ENCODE measurements around the gene EME1.
"Not testable (repeated sequence)": the region's sequence is repeated elsewhere in the genome, so short reads cannot be mapped to it uniquely, and the experiment has no call there.

EME1 gene

DNA sequence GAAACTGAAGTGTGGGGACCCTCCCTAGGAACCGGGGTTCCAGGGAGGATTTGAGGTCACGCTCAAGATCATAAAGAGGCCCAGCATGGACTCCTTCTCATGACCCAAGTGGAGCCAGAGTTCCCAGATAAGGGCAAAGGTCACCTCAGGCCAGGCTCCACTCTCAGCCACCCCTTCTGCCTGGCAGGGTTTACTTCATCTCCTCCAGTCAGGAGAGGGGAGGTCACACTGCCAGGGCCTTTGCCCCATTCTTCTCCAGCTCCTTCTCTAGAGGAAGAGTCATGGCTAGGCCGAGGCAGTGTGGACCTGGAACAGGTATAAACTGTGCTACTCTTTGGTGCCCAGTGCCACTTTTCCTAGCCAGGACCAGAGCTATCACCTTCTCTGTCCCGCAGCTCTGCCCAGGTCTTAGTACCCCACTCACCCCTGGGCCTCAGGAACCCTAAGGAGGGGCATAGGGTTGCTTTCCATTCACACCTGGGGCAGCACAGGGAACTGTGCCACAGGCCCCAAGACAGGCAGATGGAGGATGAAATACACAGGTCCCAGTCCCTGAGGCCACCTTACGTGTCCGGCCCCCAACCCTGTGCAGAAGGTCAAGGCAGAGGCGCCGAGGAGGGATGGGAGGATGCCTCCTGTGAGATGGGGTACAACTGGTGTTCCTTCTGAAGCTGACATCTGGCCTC is 52.1 kb downstream of the EME1 start:
- in situ Hi-C loops (cut with MboI; ENCODE audit: low sequenced_read_pairs), result no loop called here

DNA sequence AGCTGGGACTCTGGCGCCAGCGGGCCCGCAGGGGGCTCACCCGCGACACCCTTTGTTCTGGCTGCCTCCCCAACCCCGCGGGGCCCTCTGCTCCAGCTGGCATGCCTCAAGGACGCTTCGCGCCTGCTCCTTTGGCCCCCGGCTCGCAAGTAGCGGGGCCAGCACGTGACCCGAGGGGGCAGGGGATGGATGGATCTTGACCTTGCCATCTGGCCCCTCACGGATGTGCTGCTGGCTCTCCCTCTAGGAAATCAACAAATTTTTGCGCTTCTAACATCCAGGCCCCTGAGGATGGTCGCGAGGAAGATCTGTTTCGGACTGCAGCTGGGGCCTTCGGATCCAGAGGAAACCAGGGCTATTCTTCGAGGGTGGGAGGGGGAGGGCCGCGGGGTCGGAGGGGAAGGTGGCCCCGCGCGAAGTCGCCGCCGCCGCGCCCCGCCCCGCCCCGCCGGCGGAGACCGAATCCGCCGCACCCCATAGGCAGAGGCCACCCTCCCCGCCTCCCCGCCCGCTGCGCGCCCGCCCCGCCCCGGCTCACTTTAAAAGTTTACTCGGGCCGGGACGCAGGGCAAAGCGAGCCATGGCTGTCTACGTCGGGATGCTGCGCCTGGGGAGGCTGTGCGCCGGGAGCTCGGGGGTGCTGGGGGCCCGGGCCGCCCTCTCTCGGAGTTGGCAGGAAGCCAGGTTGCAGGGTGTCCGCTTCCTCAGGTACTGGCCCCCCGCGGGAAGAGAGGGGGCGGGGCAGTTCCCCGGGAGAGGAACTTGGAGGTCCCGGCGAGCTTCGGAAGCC is 52.8 kb downstream of the EME1 start, which contains the start of gene ACSF2:
Gene ACSF2 (plus strand): TSS at position 537 of the 790 bp plus-strand sequence. CDS start 44 bp downstream, at position 581.
- in situ Hi-C loops (cut with MboI; ENCODE audit: low sequenced_read_pairs), result no loop called here

DNA sequence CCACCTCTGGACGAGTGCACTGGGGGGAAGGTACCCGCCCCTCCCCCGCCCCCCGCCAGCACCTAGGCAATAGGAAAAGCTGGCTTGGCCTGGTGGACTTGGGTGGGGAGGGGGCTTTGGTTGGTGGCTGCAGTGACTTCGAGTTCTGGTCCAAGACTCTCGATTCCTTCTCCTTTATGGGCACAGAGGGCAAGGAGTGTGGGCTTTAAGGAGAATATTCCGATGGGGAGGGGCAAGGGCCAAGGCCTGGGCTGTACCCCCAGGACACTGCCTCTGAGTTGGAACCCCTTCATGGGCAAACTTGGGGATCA is 53.4 kb downstream of the EME1 start:
- in situ Hi-C loops (cut with MboI; ENCODE audit: low sequenced_read_pairs), result no loop called here

DNA sequence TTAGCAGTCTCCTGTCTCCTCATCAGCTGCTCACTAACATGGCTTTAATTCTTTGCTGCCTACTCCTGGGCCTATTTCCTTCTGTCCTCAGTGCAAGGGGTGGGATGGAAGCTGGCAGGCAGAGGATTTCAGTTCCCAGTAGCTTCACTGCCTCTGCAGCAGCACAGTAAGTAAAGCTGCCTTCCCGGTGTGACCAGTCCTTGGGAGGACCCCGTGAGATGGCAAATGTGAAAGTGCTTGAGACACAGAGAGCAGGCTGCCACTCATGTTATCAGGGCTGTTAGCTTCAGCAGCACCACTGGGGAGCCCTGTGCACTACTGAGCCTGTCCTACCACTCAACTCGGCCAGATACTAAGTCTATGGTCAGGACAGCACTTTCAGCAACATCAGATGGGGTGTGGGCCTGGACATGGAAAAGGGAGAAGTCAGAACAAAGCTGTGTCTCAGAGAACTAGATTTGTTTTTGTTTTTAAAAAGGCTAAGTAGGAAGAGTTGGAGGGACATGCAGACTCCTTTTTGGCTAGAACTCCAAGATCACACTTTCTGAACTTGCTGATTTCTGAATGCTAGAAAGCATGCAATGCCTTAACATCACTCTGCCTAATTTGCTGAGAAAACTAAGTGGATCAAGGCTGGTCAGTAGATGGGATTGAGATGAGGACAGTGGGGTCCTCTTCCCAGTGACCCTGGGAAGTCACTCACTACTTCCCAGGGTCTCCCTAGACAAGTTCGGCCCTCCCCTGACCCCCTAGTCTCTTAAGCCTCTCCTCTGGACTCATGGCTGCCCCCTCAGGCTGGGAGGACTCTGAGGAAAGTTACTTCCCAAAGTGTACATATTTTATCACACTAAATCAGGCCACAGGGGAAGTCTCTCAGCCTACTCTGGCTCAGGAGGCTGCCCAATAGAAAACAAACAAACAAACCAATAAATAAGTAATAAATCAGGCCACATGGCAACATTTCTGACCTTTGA is 54.1 kb downstream of the EME1 start:
- in situ Hi-C loops (cut with MboI; ENCODE audit: low sequenced_read_pairs), result no loop called here

DNA sequence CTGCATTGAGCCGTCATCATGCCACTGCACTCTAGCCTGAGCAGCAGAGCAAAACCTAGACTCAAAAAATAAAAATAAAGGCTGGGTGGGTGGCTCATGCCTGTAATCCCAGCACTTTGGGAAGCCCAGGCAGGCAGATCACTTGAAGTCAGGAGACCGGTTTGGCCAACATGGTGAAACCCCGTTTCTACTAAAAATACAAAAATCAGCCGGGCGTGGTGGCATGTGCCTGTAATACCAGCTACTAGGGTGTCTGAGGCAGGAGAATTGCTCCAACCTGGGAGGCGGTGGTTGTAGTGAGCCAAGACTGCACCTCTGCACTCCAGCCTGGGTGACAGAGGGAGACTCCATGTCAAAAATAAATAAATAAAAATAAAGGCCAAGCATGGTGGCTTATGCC is 55.1 kb downstream of the EME1 start:
- in situ Hi-C loops (cut with MboI; ENCODE audit: low sequenced_read_pairs), result not testable (repeated sequence)

DNA sequence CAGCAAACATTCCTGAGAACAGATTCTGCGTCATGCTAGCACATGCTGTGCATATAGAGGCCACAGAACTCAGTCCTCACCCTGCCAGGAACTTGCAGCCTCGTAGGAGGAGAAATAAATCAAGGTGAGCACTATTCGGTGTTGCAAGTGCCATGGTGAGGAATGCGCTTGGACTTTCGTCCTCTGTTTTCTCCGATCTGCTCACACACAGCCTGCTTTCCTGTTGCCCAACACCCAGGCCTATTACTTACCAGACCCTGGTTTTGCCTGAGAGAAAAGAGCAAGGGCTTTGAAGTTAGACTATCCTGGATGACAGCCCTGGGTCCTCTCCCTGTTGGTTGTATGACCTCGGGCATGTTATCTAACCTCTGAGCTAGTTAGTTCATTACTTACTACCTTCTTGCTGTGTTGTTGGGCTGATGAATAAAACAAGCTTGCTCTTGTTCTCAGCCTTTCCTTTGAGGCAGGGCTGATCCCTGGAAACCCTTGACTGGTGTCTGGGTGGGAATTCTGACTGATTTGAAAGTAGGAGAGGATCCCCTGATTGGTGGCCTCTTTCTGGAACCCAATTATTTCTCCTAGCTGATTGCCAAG is 55.9 kb downstream of the EME1 start:
- in situ Hi-C loops (cut with MboI; ENCODE audit: low sequenced_read_pairs), result no loop called here

DNA sequence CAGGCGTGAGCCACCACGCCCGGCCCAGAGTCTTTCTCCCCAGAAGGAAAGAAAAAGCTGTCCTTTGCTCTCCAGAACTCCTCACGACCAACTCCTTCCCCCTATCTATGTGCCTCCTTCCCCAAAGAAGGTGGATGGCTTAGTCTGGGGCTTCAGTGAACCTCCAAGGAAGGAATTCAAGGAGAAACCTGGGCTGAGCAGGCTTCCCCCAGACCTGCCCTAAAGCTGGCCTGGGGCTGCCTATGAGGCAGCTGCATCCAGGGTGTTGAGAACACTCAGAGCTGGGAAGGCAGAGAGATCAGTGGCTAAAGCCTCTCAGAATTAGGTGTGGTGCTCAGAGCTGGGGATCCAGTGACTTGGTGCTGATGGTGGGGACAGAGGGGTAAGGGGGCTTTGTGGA is 56.8 kb downstream of the EME1 start:
- in situ Hi-C loops (cut with MboI; ENCODE audit: low sequenced_read_pairs), result no loop called here

Measured in hTERT RPE-1 (cell line).